Suprapubic skin (tissue), 4 donors: ENCODE results near the gene HIBCH. TPM values are rescaled to one million over a fixed set of nuclear protein-coding genes. Genes with fewer than 3 reads are reported as not detected.

Experiments used
- DNase-seq, 2 donors: peaks; one replicate each; pipeline ENCODE4 v3.0.0-alpha.2; 2019; ENCODE audit warnings: low spot score in 2 of 2
- H3K27ac ChIP-seq: fragments of 200-600 bp; sonication (generic); one replicate; pipeline ENCODE4 v1.5.1; 2019
- H3K27me3 ChIP-seq: fragments of 200-600 bp; sonication (generic); one replicate; pipeline ENCODE4 v1.5.1; 2019
- H3K36me3 ChIP-seq: fragments of 200-600 bp; sonication (generic); one replicate; pipeline ENCODE4 v1.5.1; 2019
- H3K4me1 ChIP-seq: fragments of 200-600 bp; sonication (generic); one replicate; pipeline ENCODE4 v1.5.1; 2019
- H3K4me3 ChIP-seq: fragments of 200-600 bp; sonication (generic); one replicate; pipeline ENCODE4 v1.5.1; 2019; ENCODE audit warnings: mild to moderate bottlenecking
- H3K9me3 ChIP-seq: fragments of 200-600 bp; sonication (generic); one replicate; pipeline ENCODE4 v1.5.1; 2019
- EP300 ChIP-seq: sonication (generic); formaldehyde crosslinking; IDR thresholded peaks from one replicate; pipeline ENCODE4 v1.6.1; 2017; ENCODE audit warnings: antibody characterized with exemption
- POLR2A ChIP-seq, 2 donors: fragments of 450-650 bp; IDR thresholded peaks; one replicate each; pipeline ENCODE4 v1.6.1; 2017; ENCODE audit warnings: antibody characterized with exemption in 2 of 2, mild to moderate bottlenecking in 2 of 2, moderate library complexity in 2 of 2
- POLR2AphosphoS5 ChIP-seq, 3 donors: sonication (generic); formaldehyde crosslinking; IDR thresholded peaks; one replicate each; pipeline ENCODE4 v1.6.1; 2017; ENCODE audit warnings: antibody characterized with exemption in 3 of 3
- WGBS: methylation state at CpG from one replicate; pipeline ENCODE4 v1.1.5; 2018; 5-methylcytosine and 5-hydroxymethylcytosine counted together
- total RNA-seq, 4 donors: library from RNA; depleted of rRNA; stranded (reverse); fragments of >200 nt; gene quantifications; one replicate each; pipeline ENCODE4 v1.1.0, GENCODE V29; 2016
- TF ChIP-seq, protein P1 (sequence below), 2 donors: fragments of 200-600 bp in 1 of 2; fragments of 450-650 bp in 1 of 2; sonication (generic) in 1 of 2; IDR thresholded peaks; one replicate each; pipeline ENCODE4 v1.5.1; 2016 to 2019; ENCODE audit warnings: antibody characterized with exemption in 2 of 2, mild to moderate bottlenecking in 1 of 2, moderate library complexity in 1 of 2

Gene HIBCH
- total RNA-seq, 4 donors from 2014 or later = 22.9 to 30.4 (median 24.9) TPM

DNA sequence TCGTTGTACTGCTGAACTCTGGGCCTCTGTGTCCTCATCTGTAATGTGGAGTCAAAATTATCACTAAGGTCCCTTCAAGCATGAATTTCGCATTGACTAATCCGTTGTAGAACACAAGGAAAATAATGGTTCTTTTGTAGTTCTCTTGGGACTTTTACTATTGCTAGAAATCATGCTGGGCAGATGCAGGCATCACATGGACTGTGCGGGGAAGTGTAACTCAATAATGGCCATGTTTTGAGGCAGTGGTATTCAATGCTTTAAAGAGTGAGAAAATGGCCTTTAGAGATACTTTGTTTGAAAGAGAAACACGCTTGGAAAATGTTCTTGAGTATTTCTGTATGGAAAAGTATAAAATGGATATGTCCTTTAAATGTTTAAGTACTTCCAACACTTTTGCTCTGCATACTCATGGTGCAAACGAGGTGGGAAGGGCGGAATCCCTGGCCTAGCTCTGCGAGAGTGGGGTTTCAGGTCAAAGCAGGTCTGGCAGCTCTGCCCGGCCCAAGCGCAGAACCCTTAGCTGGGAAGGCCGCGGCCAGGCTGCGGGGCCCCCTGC, 139.8 kb downstream of the HIBCH start:
- WGBS = 39% methylated on average over 13 of the region's 13 CpGs
- H3K36me3 ChIP-seq = no peaks in the 10 kb centered on the region
- peak overlapping the region; percentile 81 for H3K4me3 ChIP-seq
- H3K27me3 ChIP-seq = no peaks in the 10 kb centered on the region
- H3K9me3 ChIP-seq = no peaks in the 10 kb centered on the region
- peaks cover 17% of the 10 kb centered on the region for H3K4me1 ChIP-seq
- no peak for DNase-seq
- TF ChIP-seq POLR2AphosphoS5 (IDR thresholded peaks at IDR 0.05) (no peak), EP300 (no peak), POLR2A (IDR thresholded peaks at IDR 0.05) (no peak)
- TF ChIP-seq, protein P1, sequence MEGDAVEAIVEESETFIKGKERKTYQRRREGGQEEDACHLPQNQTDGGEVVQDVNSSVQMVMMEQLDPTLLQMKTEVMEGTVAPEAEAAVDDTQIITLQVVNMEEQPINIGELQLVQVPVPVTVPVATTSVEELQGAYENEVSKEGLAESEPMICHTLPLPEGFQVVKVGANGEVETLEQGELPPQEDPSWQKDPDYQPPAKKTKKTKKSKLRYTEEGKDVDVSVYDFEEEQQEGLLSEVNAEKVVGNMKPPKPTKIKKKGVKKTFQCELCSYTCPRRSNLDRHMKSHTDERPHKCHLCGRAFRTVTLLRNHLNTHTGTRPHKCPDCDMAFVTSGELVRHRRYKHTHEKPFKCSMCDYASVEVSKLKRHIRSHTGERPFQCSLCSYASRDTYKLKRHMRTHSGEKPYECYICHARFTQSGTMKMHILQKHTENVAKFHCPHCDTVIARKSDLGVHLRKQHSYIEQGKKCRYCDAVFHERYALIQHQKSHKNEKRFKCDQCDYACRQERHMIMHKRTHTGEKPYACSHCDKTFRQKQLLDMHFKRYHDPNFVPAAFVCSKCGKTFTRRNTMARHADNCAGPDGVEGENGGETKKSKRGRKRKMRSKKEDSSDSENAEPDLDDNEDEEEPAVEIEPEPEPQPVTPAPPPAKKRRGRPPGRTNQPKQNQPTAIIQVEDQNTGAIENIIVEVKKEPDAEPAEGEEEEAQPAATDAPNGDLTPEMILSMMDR (IDR thresholded peaks at IDR 0.05) = no peak
- peak overlapping the region; percentile 93 for H3K27ac ChIP-seq

DNA sequence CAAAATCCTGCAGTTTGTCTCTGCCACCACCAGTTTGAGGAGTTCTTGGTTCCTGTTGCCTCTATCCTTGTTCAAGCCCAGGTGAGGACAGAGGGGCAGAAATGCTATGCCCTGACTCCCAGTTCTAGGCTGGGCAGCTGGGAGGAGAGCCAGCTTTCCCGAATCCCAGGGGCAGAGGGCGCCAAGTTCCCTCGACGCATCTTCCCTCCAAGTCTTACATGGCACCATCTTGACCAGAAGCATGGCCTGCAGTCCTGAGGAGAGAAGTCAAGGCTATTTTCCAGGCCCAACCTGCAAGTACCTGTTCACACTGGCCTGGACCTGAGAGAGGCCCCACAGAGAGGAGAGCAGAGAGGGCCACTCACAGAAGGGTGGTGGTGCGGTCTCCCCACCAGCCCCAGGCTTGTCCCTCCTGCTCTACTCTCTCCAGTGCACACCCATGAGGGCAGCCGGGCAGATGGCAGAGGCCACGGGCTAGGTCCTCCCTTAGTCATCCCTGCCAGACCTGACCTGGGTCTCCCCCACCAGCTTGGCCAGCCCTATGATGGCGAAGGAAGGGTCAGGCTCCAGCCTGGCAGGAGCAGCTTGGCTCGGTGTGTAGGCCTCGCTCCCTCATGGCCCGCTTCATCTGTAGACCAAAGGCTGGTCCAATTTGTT, 141.4 kb downstream of the HIBCH start:
- Histone ChIP-seq H3K36me3 (no peaks in the 10 kb centered on the region), H3K9me3 (no peaks in the 10 kb centered on the region), H3K4me1 (peaks cover 17% of the 10 kb centered on the region), H3K4me3 (no peak overlapping the region), H3K27ac (no peak overlapping the region), H3K27me3 (no peaks in the 10 kb centered on the region)
- DNase-seq = no peak
- no peak for TF ChIP-seq POLR2A (IDR thresholded peaks at IDR 0.05)
- TF ChIP-seq EP300 = no peak
- TF ChIP-seq POLR2AphosphoS5 (IDR thresholded peaks at IDR 0.05) = no peak
- TF ChIP-seq, protein P1 (IDR thresholded peaks at IDR 0.05) = no peak
- 98% methylated on average over 9 of the region's 11 CpGs for WGBS

DNA sequence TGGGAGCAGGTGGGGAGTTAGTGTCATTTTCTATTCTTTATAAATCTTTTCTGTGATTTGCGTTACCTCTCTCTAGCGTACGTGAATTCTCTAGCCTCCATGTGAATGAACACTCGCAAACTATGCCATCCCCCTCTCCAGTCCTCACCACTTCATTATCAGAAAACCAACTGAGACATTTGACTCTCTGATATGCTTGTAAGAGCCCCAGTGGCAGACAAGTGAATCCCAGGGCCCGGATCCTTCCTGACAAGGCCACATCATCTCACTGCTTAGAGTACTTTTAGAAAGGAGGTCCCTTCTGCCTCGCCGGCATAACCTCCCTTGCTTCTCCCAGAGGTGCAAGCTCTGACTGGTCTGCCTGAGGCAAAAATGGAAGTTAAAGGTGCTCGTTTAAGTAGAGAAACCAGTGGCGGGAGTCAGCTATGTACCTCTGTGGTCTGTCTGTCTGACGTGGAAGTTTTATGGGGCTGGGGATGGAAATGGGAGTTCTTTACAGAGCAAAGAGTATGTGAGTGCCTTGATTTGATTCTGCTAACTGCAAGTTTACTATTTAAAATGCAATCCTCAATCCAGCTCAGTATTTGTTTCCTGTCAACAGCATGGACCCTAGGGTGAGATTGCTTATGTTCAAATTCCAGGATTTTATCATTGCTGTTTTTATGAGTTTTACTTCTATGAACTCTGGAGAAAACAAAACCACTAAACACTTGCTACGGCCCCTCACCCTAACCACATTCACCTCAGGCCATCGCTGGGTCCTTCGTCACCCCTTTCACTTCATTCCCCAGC, 142.2 kb downstream of the HIBCH start:
- 90% methylated on average over 13 of the region's 13 CpGs for WGBS
- H3K4me1 ChIP-seq = peaks cover 17% of the 10 kb centered on the region
- H3K27ac ChIP-seq = no peak overlapping the region
- H3K4me3 ChIP-seq = no peak overlapping the region
- H3K9me3 ChIP-seq = no peaks in the 10 kb centered on the region
- no peaks in the 10 kb centered on the region for H3K27me3 ChIP-seq
- no peaks in the 10 kb centered on the region for H3K36me3 ChIP-seq
- no peak for DNase-seq
- TF ChIP-seq POLR2AphosphoS5 (IDR thresholded peaks at IDR 0.05) (no peak), POLR2A (IDR thresholded peaks at IDR 0.05) (no peak), EP300 (no peak)
- TF ChIP-seq, protein P1 (IDR thresholded peaks at IDR 0.05) = no peak

DNA sequence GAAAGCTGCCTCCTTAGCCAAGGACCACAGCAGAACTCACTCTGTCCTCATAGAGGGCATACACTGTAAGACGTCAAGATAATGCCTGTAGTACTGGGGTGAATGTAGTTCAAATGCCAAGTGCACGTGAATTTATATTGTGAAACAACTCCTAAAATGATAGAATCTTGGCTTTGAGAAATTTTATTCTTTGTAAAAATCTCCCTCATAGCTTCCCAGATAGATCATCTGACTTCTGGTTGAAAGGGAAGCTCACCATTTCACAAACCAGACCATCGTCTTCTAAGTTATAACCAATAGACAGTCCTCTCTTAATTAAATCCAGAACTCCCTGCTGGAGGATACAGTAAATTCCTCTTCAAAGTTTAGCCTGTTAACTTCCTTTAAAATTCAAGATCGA, 146.2 kb downstream of the HIBCH start:
- no peak for DNase-seq

More for the DNA sequence above, 146.2 kb downstream of the HIBCH start:
- Histone ChIP-seq H3K27me3 (no peaks in the 10 kb centered on the region), H3K27ac (no peak overlapping the region), H3K9me3 (no peaks in the 10 kb centered on the region), H3K36me3 (no peaks in the 10 kb centered on the region), H3K4me3 (no peak overlapping the region), H3K4me1 (no peaks in the 10 kb centered on the region)
- WGBS = 58% methylated on average over 4 of the region's 4 CpGs
- TF ChIP-seq, protein P1 (IDR thresholded peaks at IDR 0.05) = no peak
- TF ChIP-seq POLR2AphosphoS5 (IDR thresholded peaks at IDR 0.05) = no peak
- no peak for TF ChIP-seq EP300
- TF ChIP-seq POLR2A (IDR thresholded peaks at IDR 0.05) = no peak
